Measurements from ENCODE around the gene SPINT4. TPM values are rescaled to one million over a fixed set of nuclear protein-coding genes. Genes with fewer than 3 reads are reported as not detected.

The SPINT4 gene
- not detected in 2 replicates for total RNA-seq

DNA sequence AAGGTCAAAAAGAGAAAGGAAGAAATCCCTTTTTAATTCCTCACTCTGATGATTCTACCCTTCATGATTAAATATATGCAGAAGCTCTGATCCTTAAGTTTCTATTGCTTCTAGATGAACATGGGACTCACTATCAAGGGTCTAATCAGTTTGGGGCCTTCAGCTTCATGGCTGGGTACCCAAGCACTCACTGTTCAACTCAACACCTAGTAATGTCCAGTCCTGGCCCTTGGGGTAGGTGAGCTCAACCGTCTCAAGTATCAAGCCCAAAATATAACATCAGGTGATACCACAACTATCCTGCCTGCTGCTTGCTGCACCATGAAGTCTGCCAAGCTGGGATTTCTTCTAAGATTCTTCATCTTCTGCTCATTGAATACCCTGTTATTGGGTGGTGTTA lies at the start of gene SPINT4:
Gene SPINT4, plus strand, starts transcription at position 301 of the 400 bp plus-strand sequence. Its CDS starts 21 bp downstream, at position 322.

DNA sequence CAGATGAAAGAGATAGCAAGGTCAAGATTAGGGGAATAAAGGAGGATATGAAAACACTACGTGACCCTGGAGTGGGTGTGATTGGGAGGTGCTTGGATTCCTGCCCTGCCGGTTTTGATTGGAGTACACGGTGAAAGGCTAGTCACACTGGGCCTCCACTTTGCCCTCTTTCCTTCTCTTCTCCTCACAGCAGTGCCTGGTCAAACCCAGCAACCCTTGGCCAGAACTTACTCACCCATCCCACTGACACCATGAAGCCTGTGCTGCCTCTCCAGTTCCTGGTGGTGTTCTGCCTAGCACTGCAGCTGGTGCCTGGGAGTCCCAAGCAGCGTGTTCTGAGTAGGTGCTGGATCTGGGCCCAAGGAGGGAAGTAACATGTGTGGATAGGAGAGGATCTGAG lies 20.3 kb upstream of the SPINT4 start, which contains the start of gene WFDC13:
Gene WFDC13, plus strand, starts transcription at position 166 of the 400 bp plus-strand sequence. Its CDS starts 86 bp downstream, at position 252.

DNA sequence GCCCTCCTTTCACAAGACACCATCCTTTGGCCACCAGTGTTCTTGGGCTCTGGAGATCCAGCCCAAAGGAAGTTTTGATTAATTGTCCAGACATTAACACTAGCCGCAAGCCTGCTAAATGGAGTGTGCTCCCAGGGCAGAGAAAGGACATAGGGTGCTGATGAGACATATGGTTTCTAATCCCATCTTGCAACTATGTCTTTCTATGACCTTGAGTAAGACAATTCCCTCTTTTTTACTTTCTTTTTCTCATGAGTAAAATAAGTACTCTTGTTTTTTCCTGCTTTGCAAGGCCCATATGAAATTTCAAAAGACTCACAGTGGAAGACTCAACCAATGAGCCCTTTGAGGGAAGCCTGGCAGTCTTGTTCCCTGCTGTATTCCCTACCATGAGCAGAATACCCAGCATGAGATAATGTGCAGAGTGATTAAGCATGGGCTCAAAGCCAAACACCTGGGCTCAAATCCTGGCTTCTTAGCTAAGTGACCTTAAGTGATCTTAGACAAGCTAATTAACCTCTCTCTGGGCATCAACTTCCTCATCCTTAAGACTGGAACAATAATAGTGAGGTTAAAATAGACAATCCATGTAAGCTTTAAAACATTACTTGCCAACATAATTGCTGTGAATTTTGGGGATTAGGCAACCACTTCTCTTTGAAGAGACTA lies 17.0 kb upstream of the SPINT4 start, which contains the start of gene WFDC10B:
Gene WFDC10B, minus strand, starts transcription at position 51 of the 669 bp plus-strand sequence. CDS start 19,027 bp downstream, outside the sequence.

Other genes with a start within 250 kb of the SPINT4 start
- gene SPINT3, start 206.7 kb upstream of the SPINT4 start, total RNA-seq, result not detected in 2 replicates
- not detected in 2 replicates for gene WFDC6, start 182.9 kb upstream of the SPINT4 start, total RNA-seq
- not detected in 2 replicates for gene EPPIN, start 174.9 kb upstream of the SPINT4 start, total RNA-seq
- not detected in 2 replicates for gene WFDC8, start 143.1 kb upstream of the SPINT4 start, total RNA-seq
- not detected in 2 replicates for gene WFDC10A, start 92.6 kb upstream of the SPINT4 start, total RNA-seq
- gene WFDC9, start 91.1 kb upstream of the SPINT4 start, total RNA-seq, result not detected in 2 replicates
- not detected in 2 replicates for gene WFDC11, start 52.1 kb upstream of the SPINT4 start, total RNA-seq
- gene WFDC13, start 20.3 kb upstream of the SPINT4 start, total RNA-seq, result not detected in 2 replicates
- not detected in 2 replicates for gene WFDC10B, start 17.3 kb upstream of the SPINT4 start, total RNA-seq
- 0.67 TPM in 1 of 2 replicates, not detected in the other for gene WFDC3, start 69.5 kb downstream of the SPINT4 start, total RNA-seq
- gene DNTTIP1, start 69.6 kb downstream of the SPINT4 start, total RNA-seq, result 29.6 and 36.7 TPM in 2 replicates
- 225 and 261 TPM in 2 replicates for gene UBE2C, start 90.3 kb downstream of the SPINT4 start, total RNA-seq
- 0.84 TPM in 1 of 2 replicates, not detected in the other for gene TNNC2, start 105.0 kb downstream of the SPINT4 start, total RNA-seq
- gene SNX21, start 111.5 kb downstream of the SPINT4 start, total RNA-seq, result 49.5 and 53.3 TPM in 2 replicates
- gene ACOT8, start 135.0 kb downstream of the SPINT4 start, total RNA-seq, result 39.8 and 40.3 TPM in 2 replicates
- 3.9 and 4.0 TPM in 2 replicates for gene ZSWIM3, start 135.3 kb downstream of the SPINT4 start, total RNA-seq
- gene ZSWIM1, start 158.9 kb downstream of the SPINT4 start, total RNA-seq, result 9.2 and 9.4 TPM in 2 replicates
- 0.15 TPM in 1 of 2 replicates, not detected in the other for gene SPATA25, start 165.3 kb downstream of the SPINT4 start, total RNA-seq
- 3.4 and 3.7 TPM in 2 replicates for gene NEURL2, start 168.9 kb downstream of the SPINT4 start, total RNA-seq
- gene CTSA, start 169.0 kb downstream of the SPINT4 start, total RNA-seq, result 77.2 and 91.1 TPM in 2 replicates
- 48.3 and 51.7 TPM in 2 replicates for gene PLTP, start 189.8 kb downstream of the SPINT4 start, total RNA-seq
- gene PCIF1, start 212.3 kb downstream of the SPINT4 start, total RNA-seq, result 19.7 and 22.7 TPM in 2 replicates
- gene ZNF335, start 249.9 kb downstream of the SPINT4 start, total RNA-seq, result 11.1 and 12.1 TPM in 2 replicates

Measured in bronchus fibroblast of lung (primary cell).